ENCODE measurements around the gene MTRF1L. TPM values are rescaled to one million over a fixed set of nuclear protein-coding genes. Genes with fewer than 3 reads are reported as not detected.

MTRF1L gene
- total and polyA plus RNA-seq, 2 of the 13 experiments (the other 11 are each of a cell fraction or from before 2014, with no cell fraction given) = 17.6 to 28.7 TPM

DNA sequence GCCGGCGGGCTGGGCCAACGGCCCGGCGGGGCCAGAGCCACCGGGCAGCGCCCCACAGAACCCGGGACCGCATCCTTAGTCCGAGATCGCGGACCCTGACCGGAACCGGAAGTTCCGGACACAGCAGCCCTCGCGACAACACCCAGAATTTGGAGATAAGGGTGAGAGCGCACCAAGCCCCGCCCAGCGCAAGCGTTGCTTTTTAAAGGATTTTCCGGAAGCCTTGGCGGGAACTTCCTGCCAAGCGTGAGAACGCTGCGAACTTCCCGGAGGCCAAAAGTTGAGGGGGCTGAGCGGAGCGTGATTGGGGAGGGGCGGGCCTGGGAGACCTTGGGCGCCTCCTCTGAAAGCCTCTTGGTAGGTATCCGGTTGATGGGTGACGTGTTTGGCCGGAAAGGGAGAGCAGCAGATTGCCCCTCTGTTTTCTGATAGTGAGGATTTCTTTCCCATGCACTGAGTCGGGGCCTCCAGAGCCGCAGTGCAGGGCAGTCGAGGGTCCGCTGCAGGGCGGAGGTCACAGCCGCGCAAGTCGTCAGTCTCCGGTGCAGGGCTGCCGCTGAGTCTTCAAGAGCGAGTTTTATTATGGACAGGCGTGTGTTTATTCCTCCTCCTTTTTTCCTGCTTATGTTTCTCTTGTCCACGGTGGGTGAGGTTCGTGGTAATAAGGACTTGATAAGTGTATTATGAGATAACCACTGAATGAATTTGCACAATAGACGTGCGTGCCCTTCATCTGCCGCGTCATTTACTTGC is at the start of gene MTRF1L (continued):
- TF ChIP-seq SIN3A (IDR thresholded peaks at IDR 0.05; ENCODE audit: borderline replicate concordance, low read depth, low read length) = no peak
- no peak for TF ChIP-seq XRCC5 (optimal IDR thresholded peaks at IDR 0.05; ENCODE audit: low read length)
- peak; percentile 59; the same call in 1 of the 2 replicates for TF ChIP-seq ZNF430 (CRISPR knock-in tag; IDR thresholded peaks at IDR 0.05)
- peak; percentile 79 for TF ChIP-seq TARDBP (CRISPR knock-in tag; IDR thresholded peaks at IDR 0.05)
- peak in 1 of 2 experiments; percentile 76; a peak in 2 of 4 replicates for TF ChIP-seq KLF16 (CRISPR knock-in tag; IDR thresholded peaks at IDR 0.05)
- no peak for TF ChIP-seq SOX6 (IDR thresholded peaks at IDR 0.05)
- peak; percentile 73 for TF ChIP-seq SOX6 (CRISPR knock-in tag; IDR thresholded peaks at IDR 0.05)
- TF ChIP-seq, protein P1, sequence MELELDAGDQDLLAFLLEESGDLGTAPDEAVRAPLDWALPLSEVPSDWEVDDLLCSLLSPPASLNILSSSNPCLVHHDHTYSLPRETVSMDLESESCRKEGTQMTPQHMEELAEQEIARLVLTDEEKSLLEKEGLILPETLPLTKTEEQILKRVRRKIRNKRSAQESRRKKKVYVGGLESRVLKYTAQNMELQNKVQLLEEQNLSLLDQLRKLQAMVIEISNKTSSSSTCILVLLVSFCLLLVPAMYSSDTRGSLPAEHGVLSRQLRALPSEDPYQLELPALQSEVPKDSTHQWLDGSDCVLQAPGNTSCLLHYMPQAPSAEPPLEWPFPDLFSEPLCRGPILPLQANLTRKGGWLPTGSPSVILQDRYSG (CRISPR knock-in tag; IDR thresholded peaks at IDR 0.05) = no peak
- peak; percentile 84 for TF ChIP-seq KMT2B (CRISPR knock-in tag; IDR thresholded peaks at IDR 0.05)
- no peak for TF ChIP-seq ZNF33A (CRISPR knock-in tag; IDR thresholded peaks at IDR 0.05; ENCODE audit: borderline replicate concordance)
- peak; percentile 81 for TF ChIP-seq ZMAT3 (CRISPR knock-in tag; conservative IDR thresholded peaks at IDR 0.05)
- no peak for TF ChIP-seq HHEX (CRISPR knock-in tag; IDR thresholded peaks at IDR 0.05)
- TF ChIP-seq, protein P2, sequence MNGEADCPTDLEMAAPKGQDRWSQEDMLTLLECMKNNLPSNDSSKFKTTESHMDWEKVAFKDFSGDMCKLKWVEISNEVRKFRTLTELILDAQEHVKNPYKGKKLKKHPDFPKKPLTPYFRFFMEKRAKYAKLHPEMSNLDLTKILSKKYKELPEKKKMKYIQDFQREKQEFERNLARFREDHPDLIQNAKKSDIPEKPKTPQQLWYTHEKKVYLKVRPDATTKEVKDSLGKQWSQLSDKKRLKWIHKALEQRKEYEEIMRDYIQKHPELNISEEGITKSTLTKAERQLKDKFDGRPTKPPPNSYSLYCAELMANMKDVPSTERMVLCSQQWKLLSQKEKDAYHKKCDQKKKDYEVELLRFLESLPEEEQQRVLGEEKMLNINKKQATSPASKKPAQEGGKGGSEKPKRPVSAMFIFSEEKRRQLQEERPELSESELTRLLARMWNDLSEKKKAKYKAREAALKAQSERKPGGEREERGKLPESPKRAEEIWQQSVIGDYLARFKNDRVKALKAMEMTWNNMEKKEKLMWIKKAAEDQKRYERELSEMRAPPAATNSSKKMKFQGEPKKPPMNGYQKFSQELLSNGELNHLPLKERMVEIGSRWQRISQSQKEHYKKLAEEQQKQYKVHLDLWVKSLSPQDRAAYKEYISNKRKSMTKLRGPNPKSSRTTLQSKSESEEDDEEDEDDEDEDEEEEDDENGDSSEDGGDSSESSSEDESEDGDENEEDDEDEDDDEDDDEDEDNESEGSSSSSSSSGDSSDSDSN (CRISPR knock-in tag; IDR thresholded peaks at IDR 0.05) = peak; percentile 77
- peak; percentile 84; the same call in 1 of the 2 replicates for TF ChIP-seq PCBP1 (IDR thresholded peaks at IDR 0.05; ENCODE audit: borderline replicate concordance, low read depth, low read length)
- no peak for TF ChIP-seq YY1 (IDR thresholded peaks at IDR 0.05; ENCODE audit: insufficient read depth, insufficient replicate concordance, low read depth, low read length)
- no peak for TF ChIP-seq ZNF547 (CRISPR knock-in tag; IDR thresholded peaks at IDR 0.05)
- peak; percentile 86 for TF ChIP-seq MXD4 (CRISPR knock-in tag; IDR thresholded peaks at IDR 0.05)
- TF ChIP-seq ZNF30 (CRISPR knock-in tag; IDR thresholded peaks at IDR 0.05) = no peak
- no peak; the same call in 1 of the 2 replicates for TF ChIP-seq ZNF556 (CRISPR knock-in tag; IDR thresholded peaks at IDR 0.05; ENCODE audit: borderline replicate concordance)
- peak; percentile 72 for TF ChIP-seq HDAC1 (CRISPR knock-in tag; IDR thresholded peaks at IDR 0.05)
- TF ChIP-seq ZNF644 (CRISPR knock-in tag; IDR thresholded peaks at IDR 0.05; ENCODE audit: low read depth) = peak; percentile 5; the same call in 1 of the 2 replicates
- peak; percentile 78 for TF ChIP-seq AGO2 (optimal IDR thresholded peaks at IDR 0.05; ENCODE audit: low read depth, low read length)
- no peak for TF ChIP-seq ZNF235 (CRISPR knock-in tag; IDR thresholded peaks at IDR 0.05; ENCODE audit: borderline replicate concordance)
- TF ChIP-seq SMYD3 (CRISPR knock-in tag; IDR thresholded peaks at IDR 0.05) = peak; percentile 90; the same call in 1 of the 2 replicates
- TF ChIP-seq HOXA5 (CRISPR knock-in tag; IDR thresholded peaks at IDR 0.05) = peak; percentile 54
- TF ChIP-seq ARNT2 (CRISPR knock-in tag; IDR thresholded peaks at IDR 0.05; ENCODE audit: low read depth) = peak; percentile 95
- TF ChIP-seq DMAP1 (CRISPR knock-in tag; IDR thresholded peaks at IDR 0.05) = peak; percentile 83; the same call in 1 of the 2 replicates
- TF ChIP-seq ZNF225 (CRISPR knock-in tag; IDR thresholded peaks at IDR 0.05) = no peak
- peak; percentile 82 for TF ChIP-seq ZNF317 (CRISPR knock-in tag; IDR thresholded peaks at IDR 0.05)
- TF ChIP-seq ZBTB20 (CRISPR knock-in tag; IDR thresholded peaks at IDR 0.05; ENCODE audit: borderline replicate concordance, low read depth) = no peak; the same call in 1 of the 2 replicates

Data from HepG2 (cell line).